GM21786 (cell line): ENCODE measurements around the gene CACNA2D3.

Experiments
- ATAC-seq: cut with Tn5 transposase; IDR thresholded peaks from one replicate; pipeline ENCODE4 v1.9.1; 2021; ENCODE audit not compliant: unreplicated experiment

CACNA2D3 gene

DNA sequence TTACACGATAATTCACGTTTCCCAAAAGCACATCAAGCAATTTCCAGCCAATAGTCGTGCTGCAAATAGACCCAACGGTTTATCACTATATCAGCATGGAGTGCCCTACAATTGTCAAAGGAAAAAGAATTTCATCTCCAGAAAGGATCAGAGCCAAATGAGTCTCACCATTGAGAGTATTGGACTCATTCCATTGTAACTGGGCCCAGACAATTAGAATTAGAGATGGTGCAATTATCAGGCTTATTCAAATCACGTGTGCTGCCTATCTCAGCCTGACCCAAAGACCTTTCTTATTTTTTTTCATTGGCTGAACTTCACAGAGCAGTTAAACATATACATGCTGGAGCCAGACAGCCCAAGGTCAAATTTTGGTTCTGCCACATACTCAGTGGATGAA, 892.6 kb downstream of the CACNA2D3 start:
- no peak for ATAC-seq

DNA sequence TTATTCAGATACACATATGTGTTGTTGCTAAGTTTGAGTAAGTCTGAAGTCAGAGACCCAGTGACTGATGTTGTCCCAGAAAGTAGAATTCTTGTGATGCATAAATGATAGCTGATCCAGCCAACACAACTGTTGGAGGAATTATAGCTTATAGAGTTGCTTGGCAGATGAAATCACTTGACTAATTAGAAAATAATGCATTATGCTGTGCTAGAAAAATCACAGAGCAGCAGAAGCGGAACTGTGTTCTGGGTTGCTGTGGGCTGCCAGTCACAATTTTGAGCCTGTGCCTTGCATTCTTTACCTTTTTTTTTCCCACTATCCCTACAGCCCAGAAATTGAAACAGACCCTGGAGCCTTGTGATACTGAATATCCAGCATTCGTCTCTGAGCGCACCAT, 895.5 kb downstream of the CACNA2D3 start:
- ATAC-seq = no peak

DNA sequence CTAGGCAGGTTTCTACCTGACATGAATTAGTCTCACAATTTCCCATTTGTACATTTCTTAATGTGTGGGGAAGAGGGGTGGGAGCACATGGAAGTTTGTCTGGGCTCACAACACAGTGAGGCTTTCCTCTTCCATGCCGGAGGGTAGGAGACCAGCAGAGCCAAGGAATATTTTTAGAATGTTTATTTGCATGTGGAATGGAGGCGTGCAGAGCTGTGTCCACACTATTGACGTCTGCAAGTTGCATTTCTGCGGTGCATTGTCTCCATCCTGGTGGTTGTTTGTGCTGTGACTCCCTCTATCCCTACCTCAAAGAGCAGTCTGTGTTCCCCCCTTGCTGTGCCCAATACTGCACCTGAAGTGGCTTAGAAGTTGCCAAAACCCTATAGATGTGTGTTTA, 908.6 kb downstream of the CACNA2D3 start:
- no peak for ATAC-seq

DNA sequence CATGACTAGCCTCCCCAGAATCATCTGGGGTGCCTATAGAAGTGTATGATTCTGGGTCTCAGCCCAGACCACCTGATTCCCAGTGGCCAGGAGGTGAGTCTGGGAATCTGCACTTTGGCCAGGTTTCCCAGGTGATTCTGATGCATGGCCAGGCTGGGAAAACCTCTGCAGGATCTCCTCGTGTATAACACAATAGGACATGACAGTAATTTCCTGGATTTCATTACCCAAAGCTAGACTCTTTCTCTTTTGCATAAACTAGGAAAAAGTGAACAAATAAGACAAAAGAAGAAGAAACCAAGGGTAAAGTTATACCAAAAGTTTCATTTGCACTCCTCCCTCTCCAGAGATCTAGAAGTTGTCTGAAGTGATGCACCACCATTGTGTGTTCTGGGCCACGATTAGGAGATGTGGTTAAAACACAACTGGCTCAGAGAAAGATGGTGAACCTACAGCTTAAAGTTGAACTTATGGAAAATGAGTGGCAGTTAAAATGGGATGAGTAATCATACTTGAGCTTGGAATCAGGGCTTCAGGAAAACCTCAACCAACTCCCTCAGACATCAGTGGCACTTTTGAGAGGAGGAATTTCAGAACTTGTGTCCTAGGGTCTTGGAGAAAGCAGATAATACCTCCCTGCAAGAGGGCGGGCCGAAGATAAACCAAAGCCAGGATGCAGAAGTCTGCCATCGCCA, 914.7 kb downstream of the CACNA2D3 start:
- ATAC-seq = no peak

DNA sequence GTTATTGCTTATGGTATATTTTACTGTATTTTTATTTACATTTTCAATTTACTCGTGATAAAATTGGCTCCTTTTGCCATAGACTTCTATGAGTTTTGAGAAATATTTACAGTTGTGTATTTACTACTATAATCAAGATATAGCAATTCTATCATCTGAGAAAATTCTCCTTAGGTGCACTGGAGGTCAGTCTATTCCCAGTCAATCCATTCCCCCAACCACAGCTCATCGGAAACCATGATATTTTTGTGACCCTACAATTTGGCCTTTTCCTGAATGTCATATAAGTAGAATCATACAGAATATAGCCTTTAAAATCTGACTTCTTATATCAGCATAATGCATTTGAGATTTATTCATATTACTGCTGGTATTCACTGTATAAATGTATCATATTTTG, 920.2 kb downstream of the CACNA2D3 start:
- no peak for ATAC-seq

DNA sequence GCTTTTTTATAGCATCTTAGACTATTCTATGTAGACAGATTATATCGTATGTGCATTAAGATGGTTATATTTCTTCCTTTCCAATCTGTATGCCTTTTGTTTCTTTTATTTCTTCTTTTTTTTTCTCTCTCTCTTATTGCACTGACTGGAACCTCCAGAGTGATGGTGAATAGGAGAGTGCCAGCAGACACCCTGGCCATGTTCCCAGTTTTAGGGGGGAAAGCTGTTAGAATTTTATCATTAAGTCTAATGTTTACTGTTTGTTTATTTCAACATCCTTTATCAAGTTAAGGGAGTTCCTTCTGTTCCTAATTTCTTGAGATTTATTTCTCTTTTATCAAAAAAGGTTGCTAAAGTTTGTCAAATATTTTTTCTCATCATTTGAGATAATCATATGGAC, 922.1 kb downstream of the CACNA2D3 start:
- no peak for ATAC-seq

DNA sequence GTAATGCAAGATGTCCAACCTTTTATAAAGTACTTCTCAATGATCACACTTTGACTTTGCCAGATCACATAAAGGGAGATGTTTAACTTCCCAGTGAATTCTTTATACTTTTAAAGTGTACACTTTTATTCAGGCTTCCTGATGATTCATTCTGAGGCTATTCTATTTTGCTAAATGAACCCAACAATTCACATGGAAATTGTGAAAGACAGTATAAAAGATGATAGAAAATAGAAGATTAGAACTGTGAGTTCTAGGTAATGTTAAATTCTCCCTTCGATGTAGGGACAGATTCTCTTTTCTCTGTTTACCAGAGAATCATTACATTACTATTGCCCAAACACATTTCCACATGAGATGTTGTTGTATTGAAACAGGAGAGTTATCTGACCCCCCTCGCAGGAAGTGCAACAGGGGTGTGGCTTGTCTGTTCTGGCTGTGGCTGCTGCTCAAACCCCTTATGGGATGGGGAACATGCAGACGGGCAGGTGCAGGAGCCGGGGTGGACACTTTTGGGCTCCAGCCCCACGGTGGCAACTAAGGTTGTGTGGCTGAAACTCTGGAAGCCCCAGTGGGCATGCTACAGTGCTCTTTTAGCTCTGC, 936.8 kb downstream of the CACNA2D3 start:
- ATAC-seq = no peak

DNA sequence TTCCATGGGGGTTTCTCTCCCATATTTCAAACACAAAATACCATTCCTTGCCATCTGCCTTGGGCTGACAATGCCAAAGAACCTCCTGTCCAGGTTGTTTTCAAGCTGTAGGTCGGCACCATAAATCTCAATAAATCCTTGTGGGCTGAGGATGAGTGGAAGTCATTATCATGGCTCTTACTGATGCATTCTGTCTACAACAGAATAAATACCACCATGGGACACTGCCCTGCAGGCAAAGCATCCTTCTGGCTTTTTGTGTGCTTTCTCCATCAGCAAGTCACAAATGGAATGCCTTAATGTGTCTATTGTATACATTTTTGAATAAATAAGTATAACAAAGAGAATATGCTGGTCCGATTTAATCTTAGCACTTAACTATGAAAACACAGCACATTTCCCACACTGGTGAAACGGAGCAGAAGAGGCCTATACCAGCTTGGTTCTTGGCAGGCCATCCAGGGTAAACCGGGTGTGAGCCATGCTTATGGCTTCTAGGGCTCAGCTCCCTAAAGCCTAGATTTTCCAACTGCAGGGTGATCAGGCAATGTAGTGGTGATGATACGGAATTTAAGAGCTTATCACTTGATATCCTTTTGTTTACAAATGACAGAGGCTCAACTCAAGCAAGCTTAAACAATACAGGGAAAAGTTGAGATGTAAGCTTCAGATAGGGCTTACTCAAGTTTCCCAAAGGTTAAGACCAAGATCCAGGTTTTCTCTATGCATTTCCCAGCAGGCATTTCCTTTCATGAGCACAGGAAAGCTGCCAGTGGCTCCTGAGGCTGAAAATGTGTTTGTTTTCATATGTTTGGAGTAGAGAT, 938.8 kb downstream of the CACNA2D3 start:
- no peak for ATAC-seq

DNA sequence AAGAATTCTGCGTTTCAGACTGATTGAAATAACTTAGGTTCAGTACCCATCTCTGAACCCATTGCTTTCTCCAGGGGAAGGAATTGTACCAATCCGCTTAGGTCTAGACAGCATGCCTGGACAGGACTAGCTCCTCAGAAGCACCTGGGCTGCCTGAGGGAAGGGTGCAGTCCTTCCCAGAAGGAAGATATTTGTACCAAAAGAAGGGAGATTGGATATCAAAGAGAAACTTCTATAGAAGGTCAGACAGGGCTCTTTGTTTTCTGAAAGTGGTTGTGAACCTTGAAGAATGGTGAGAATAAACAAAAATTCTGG, 939.3 kb downstream of the CACNA2D3 start:
- ATAC-seq = no peak

DNA sequence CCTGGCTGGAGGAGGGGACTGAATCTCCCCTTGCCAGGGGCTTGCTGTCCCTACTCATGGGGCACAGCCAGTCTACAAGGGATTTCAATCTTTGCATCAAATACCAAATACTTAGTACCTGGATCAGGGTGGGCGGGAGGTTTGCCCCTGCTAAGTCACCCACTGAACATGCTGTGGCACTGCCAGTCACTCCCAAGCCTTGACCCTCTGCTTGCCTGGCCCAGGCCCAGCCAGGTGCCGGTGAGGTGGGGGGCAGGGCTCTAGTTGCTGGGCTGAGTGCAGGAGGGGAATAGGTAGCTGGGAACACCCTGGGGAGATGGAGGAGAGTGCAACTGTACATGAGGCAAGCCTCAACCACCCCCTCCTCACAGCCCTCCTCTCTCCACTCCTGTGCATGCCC, 941.8 kb downstream of the CACNA2D3 start:
- no peak for ATAC-seq

DNA sequence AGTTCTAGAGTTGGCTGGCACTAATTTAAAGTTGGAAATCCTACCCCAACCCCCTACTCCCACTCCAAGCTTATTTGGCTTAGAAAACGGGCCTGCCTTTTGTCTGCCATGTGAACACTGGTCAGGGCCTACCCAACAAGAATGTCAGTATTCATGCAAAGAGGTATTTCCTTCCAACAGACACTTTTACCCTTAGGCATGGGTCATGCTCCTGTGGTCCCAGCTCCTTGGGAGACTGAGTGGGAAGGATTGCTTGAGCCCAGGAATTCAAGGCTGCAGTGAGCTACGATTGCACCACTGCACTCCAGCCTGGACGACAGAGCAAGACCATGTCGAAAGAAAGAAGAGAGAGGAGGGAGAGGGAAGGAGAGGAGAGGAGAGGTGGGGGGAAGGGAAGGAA, 943.0 kb downstream of the CACNA2D3 start:
- ATAC-seq = no peak

DNA sequence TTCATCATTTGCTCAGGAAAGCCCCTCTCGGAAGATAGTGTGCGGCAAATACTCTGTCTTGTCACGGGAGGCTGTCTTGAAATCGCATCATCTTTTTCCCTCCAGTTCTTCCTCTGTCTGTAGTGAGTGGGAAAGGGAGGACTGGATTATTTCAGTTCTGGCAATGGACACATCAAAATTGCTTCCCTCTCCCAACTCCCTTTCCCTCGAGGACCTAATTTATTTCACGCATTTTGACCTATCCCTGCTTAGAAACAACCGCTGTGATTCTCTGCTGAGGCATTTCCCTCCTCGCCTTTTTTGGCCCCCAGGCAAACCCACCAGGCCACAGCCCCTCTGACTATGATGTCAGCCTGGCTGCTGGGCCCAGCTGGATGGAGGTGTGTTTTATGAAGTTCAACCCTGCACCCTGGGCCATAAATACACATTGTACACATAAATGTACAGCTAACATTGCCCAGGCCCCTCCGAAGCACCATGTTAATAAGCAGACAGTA, 944.2 kb downstream of the CACNA2D3 start:
- no peak for ATAC-seq

DNA sequence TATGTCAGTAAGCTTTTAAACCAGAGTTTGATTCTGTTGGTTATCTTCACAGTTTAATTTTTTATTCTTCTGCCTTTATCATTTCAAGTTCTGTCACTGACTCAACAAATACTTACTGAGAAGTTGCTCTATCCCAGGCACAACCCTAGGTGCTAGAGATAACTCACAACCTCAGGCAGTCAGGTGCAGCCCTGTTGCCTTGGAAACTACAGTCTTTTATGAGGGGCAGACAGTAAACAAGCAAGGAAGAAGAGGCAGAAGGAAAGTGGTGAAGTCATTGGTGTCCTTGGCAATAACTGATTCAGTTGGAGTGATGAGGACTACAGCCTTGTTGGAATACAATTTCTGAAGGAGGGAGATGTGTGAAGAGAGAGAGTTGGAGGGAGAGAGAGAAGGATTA, 947.6 kb downstream of the CACNA2D3 start:
- ATAC-seq = no peak

DNA sequence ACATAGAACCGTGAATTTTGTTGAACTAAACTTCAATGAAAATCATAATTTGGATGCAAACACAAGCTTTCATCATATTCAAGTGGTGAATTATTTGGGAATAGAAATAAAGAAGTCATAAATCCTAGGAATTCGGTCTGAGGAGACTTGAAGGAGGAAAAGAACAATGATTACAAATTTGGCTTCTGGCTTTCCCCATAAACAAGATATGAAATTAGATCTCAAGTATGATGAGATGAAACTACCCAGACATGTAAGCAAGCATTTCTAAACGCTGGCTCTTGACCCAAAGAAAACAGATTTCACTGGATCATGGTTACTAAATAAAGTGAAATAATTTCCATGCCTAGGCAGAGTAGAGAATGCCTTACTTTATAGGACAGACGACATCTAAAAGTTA, 952.4 kb downstream of the CACNA2D3 start:
- no peak for ATAC-seq

DNA sequence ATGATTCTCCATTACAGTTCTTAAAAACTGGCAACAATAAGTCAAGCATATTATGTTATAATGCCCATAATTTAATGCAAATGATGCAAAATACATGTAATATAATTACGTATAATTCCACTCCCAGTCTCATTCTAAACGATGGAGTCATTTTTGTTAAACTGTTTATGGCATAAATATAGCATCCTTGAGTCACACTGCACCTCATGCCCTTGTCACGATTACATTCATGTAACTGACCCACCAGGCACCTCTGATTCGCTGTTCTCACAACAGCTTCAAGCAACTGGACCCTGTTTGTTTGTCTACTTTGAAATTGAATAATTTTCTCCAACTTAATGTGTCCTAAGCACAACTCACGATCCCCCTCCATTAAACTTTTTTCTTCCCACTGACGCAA, 953.5 kb downstream of the CACNA2D3 start:
- ATAC-seq = no peak

DNA sequence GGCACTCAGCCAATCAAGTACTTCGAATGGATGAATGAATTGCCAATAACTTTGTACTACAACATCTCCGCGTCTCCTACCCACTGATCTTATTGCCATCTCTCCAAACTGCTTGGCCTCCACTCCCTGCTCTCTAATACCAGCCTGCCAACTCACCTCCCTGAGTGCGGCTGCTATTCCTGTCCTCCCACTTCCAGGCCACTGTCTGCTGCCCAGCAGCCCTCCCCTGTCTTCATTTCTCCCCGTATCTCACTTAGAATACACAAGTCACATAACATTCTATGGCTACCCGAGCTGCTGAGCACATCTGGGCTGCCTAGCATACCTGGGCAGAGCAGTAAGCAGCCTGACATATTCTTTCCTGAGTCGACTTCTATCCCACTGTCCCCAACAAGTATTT, 955.4 kb downstream of the CACNA2D3 start:
- no peak for ATAC-seq

DNA sequence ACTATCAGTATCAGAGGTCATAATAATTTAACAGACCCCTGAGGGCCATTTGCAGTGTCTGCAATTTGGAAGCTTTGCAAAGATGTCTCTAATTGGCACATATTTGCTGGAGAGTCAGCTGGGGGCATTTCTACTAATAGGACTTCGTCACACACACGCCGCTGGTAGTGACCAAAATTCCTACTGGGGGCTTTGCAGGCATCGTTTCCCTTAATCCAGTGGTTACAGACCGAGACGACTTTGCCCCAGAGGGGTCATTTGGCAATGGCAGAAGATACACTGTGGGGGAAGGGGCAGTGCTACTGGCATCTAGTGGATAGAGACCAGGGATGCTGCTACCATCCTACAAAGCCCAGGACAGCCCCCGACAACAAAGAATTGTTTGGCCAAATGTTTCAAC, 956.5 kb downstream of the CACNA2D3 start:
- no peak for ATAC-seq

DNA sequence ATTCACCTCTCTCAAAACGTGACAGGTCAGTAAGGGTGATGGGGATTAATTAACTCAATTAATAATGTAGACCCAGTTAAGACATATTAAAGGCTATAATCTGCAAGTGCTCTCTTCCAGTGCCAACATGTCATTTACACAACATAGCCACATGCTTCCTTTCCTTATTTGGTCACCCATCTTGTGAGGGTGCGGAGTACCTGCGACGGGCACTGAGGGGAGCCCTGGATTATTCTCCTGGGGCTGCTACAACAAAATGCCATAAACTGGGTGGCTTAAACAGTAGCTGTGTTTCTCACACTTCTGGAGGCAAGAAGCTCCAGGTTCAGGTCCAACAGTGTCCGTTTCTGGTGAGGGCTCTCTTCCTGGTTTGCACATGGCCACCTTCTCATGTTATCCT, 962.9 kb downstream of the CACNA2D3 start:
- ATAC-seq = no peak

DNA sequence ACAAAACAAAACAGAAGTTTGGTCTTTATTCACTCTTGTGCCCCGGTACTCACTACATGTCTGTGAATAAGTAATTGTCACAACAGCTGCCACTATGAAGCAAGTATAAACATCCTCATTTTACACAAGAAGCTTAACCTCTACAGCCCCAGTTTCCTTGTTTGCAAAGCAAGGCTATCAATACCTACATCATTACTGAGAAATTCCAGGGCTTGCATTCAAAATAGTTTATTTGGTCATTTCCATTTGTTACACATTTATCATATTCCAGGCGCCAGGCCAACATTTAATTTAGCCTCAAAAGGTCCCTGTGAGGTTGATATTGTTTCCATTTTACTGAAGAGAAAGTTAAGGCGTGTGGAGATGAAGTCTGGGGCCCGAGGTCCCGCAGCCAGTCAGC, 966.9 kb downstream of the CACNA2D3 start:
- no peak for ATAC-seq

DNA sequence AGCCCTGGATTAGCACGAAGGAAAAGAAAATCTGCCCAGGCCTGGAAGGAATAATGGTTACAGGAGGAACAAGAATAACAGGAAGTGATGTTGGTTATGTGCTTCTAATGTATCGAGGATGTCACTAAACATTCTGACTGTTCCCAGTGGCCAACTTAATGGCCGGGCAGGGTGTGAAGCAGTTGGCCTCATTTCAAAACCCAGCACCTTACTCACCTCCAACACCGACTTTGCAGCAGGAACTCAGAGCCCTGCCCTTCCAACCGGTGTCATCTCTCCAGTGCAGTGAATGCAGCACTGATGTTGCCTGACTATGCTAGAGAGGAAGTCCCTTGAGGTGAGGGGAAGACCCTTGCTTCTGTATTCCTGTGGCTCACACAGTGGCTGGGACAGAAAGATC, 967.9 kb downstream of the CACNA2D3 start:
- ATAC-seq = no peak

DNA sequence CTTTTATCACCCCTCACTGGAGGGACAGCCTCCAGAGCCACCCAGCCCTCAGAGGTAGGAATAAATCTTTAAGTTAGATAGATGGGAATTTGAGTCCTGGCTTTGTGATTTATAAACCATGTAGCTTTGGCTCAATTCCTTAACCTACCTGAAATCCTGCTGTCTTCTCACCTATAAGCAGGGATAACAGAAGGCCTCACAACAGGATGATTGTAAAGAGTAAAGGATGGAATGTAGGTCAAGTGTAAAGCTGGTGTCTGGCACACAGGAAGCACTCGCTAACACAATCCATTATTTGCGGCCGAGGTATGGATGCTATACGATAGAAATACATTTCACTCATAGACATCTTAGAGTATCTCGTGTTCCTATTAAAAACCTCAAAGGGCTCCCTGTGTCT, 968.4 kb downstream of the CACNA2D3 start:
- ATAC-seq = no peak
